Stimulated activated CD8-positive, alpha-beta memory T cell treated with anti-CD3 and anti-CD28 coated beads, Interleukin-15, amount 100 ng/mL, for 24 hours (primary cell): Measurements from ENCODE around the gene F7.
"Not testable (repeated sequence)": the region's sequence is repeated elsewhere in the genome, so short reads cannot be mapped to it uniquely, and the experiment has no call there.

Experiments
- DNase-seq: peaks from one replicate; pipeline ENCODE4 v3.0.0-alpha.2; 2020; ENCODE audit warnings: low read depth

The F7 gene

DNA sequence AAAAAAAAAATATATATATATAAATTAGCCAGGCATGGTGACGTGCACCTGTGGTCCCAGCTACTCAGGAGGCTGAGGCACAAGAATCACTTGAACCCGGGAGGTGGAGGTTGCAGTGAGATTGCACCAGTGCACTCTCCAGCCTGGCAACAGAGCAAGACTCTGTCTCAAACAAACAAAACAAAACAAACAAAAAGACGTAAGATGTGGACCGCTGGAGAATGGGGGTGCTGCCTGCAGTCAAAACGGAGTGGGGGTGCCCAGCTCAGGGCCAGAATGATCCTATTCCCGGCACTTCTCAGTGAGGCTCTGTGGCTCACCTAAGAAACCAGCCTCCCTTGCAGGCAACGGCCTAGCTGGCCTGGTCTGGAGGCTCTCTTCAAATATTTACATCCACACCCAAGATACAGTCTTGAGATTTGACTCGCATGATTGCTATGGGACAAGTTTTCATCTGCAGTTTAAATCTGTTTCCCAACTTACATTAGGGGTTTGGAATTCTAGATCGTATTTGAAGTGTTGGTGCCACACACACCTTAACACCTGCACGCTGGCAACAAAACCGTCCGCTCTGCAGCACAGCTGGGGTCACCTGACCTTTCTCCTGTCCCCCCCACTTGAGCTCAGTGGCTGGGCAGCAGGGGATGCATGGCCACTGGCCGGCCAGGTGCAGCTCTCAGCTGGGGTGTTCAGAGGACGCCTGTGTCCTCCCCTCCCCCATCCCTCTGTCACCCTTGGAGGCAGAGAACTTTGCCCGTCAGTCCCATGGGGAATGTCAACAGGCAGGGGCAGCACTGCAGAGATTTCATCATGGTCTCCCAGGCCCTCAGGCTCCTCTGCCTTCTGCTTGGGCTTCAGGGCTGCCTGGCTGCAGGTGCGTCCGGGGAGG is at the start of gene F7:
Gene F7 (plus strand): TSS at position 760 of the 889 bp plus-strand sequence. CDS start 51 bp downstream, at position 811.
- DNase-seq, result no peak

DNA sequence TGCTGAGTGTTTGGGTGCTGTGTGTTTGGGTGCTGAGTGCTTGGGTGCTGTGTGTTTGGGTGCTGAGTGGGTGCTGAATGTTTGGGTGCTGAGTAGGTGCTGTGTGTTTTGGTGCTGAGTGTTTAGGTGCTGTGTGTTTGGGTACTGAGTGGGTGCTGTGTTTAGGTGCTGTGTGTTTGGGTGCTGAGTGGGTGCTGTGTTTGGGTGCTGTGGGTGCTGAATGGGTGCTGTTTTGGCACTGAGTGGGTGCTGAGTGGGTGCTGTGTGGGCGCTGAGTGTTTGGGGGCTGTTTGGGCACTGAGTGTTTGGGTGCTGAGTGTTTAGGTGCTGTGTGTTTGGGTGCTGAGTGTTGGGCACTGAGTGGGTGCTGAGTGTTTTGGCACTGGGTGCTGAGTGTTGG is 48.5 kb upstream of the F7 start:
- no peak for DNase-seq

- DNase-seq, result not testable (repeated sequence)
These were observed 48.0 kb upstream of the F7 start for GRCh38 chr13:113057559-113057958.

- DNase-seq, result no peak
These were observed 47.2 kb upstream of the F7 start for GRCh38 chr13:113058129-113058987.

DNA sequence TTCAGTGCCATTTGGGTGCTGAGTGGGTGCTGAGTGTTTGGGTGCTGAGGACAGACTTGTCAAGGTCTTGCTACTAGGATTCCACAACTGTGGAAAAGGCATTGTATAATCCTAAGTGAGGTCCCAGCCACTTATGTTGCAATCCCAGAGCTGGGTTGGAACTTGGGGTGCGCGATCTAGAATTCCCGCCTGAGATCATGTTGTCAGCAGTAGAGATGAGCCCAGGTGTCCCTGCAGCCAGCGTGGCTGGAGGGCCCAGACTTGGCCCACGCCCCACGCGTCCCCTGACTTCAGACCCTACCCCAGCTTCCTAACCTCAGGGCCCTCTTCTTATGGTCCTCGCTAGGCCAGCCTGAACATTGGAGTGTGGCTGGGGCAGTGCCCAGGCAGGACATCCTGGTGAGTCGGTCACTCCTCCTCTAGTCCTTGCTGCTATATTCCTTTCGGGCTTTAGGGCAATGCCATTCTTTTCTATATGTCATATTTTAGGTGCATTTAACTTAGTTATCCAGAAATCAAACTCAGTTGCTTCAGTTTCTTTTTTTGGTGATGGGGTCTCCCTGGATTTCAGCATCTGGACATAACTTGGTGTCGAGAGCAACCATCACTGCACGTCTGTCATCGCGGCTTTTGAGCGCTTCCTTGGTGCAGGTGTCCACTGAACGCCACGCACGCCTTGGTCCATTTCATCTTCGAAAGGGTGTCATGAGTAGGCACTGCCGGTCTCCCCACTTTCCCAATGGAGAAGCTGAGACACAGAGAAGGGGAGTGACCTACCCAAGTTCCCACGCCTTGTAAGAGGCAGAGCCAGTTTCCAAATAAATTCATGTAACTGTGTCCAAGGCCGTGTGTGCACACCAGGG is 46.4 kb upstream of the F7 start:
- no peak for DNase-seq

- no peak for DNase-seq
These were observed 45.7 kb upstream of the F7 start for GRCh38 chr13:113059891-113060290.

DNA sequence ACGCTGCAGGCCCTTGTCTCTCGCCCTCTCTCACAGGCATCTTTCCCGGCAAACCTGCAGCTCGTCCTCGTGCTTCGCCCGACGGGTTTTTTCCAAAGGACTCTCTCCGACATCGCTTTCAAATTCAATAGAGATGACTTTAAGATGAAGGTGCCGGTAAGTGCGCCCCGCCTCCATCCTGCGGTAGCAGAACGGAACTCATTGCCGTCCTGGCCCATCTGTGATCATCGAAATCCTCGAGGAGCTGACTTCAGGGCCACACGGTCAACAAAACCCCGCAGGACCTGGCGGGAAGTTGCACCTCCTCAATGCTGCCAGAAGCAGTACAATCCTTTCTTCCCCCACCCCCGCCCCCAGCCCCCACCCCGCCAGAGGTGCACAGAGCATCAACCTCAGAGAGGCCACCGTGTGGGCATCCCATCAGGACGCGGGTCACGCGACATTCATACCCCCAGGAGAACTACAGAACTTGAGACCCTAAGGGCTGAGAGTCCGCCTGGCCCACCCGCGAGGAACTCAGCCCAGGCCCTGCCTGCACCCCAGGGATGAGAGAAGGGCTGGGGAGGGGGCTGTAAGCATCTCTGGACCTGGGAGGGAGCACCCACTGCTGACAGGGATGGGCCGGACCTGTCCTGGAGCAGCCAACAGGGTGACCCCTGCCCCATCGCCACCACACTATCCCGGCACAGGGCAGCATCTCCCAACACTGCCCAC is 44.9 kb upstream of the F7 start:
- no peak for DNase-seq

- no peak for DNase-seq
These were observed 44.3 kb upstream of the F7 start for GRCh38 chr13:113061271-113061625.

DNA sequence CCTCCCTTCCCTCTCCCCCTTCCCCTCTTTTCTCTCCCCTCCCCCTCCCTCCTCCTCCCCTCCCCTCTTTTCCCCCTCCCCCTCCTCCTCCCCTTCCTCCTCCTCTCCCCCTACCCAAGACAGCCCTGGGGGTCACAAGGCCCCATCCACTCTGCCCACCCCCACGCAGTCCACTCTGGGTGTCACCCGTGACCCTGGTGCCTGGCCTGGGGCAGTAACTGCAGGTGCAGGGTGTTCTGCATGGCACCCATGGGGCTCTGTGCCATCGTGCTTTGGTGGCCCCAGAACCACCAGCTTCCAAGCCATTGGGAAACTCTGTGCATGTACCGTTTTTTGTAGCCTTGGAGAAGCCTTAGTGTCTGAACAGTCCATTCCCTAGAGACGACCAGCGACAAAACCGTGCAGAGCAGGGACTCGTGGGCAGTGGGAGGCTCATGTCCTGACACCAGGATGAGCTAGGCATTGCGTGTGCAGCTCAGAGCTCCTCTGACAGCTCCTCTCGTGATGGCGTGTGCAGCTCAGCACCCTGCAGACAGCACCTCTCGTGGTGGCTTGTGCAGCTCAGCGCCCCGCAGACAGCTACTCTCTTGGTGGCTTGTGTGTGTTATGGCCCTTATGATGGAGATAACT is 43.7 kb upstream of the F7 start:
- DNase-seq, result no peak

DNA sequence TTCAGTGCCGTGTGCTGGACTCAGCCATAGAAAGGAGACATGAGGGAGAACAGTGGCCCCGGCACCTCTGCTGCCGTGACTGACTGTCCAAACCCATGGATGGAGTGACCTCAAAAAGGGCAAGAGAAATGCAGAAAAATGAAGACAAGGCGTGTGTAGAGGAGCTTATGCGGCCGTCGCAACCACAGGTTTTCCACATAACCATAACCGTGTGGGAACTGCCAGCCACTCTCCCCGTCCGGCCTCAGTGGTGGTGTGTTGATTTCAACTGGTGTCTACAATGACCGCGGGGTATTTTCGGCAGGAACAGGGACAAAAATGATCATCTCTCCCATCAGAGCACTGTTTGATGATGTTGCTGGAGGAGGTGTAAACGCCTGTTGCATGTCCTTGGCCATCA is 42.9 kb upstream of the F7 start:
- no peak for DNase-seq

DNA sequence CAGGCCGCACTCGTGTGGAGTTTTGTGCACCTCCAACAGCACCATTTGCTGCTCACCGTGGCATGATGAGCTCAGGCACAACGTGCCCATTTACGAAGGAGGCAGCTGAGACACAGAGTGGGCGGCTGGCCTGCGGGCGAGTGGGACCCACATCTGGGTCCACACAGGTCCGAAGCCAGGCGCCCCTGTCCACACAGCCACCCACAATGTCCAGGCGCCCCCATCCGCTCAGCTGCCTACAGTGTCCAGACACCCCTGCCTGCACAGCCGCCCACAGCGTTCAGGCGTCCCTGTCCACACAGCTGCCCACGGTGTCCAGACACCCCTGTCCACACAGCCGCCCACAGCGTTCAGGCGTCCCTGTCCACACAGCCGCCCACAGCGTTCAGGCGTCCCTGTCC is 42.5 kb upstream of the F7 start:
- DNase-seq, result no peak

DNA sequence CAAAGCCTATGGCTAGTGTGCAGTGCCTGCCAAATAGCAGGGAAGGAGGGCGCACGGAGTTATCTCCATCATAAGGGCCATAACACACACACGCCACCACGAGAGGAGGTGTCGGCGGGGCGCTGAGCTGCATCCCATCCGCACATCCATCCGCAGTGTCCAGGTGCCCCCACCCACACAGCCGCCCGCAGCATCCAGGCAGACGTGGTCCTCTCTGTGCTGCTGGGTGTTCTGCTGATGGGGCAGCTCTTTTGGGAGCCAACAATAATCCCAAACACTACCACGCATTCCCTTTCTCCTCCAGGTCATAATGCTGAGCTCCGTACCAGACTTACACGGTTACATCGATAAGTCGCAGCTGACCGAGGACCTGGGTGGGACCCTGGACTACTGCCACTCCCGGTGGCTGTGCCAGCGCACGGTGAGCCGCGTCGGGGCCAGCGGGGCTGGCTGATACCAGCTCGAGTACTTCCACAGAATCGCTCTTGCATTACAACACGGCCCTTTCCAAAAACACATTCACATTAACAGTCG is 41.5 kb upstream of the F7 start:
- DNase-seq, result no peak

DNA sequence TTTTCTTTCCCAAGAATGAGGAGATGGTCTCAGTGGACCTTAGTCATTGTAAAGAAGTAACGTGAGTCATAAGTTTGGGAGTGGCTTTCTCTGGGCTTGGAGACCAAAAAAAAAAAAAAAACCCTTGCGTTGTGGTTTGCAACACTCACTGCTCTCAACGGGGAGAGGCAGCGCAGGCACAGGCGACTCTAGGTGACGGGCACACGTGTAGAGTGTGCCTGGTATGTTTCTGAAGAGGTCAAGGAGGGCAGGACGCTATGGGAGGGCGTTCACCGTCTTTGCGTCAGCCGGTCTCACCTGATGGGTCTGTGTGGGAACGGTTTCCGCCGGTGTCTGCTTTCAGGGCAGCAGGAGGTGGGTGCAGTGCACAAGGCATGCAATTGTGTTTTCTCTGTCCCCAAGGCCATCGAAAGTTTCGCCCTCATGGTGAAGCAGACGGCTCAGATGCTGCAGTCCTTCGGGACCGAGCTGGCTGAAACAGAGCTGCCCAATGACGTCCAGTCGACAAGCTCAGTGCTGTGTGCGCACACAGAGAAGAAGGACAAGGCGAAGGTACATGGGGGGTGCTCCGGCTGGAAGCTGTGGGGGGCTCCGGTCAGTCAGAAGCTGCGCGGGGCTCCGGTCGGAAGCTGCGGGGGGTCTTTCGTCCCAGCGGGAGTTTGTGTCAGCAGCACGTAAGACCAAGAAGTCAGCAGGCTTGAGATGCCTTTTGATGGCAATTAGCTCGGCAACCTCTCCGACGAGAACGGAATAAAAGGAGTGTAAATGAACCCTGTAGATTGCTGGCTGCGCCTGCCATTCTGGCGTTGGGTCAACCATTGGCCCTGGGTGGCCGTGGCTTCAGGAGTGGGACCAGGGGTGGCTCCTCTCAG is 40.8 kb upstream of the F7 start:
- no peak for DNase-seq

- DNase-seq, result no peak
These were observed 40.0 kb upstream of the F7 start for GRCh38 chr13:113065406-113066141.

DNA sequence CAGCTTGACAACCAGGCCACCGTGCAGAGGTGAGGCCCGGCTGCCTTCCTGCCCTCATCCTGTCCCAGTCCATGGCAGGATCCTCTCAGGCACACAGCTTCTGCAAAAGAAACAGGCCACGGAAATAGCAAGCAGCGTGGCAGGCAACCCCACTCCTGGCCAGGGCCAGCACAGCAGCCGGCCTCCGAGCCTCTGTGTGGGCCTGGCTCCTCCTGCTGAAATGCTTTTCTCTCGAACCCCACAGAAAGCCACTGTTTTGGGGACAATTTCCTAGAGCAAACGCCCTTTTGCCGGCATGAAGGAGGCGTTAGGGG is 39.5 kb upstream of the F7 start:
- DNase-seq, result no peak

DNA sequence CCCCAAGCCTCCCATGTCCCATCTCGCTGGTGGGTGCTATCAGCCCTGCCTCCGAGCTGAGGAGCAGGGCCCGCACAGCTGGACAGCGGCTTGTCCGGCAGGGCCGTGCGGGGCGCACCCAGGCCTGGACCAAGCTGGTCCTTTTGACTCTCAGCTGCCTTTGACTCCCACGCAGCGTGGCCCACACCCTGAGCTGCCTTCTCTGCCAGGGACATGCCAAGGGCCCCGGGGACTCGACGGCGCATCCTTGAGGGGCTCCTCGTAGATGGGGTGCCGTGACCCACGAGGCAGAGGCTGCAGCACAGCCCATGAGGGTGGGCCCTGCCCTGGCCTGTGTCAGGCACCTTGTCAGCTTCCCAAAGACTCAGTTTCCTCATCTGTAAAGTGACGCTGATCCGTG is 38.8 kb upstream of the F7 start:
- DNase-seq, result no peak

- DNase-seq, result no peak
These were observed 35.5 kb upstream of the F7 start for GRCh38 chr13:113069861-113070805.

GRCh38 chr13:113070855-113071254 is 34.7 kb upstream of the F7 start:
- no peak for DNase-seq
